Bone marrow (tissue), 2 donors: ENCODE data around the gene CRYBG3.

Source experiments
- DNase-seq, 2 donors: peaks; one replicate each; lab custom pipeline; 2025; lab: John Stamatoyannopoulos, UW

CRYBG3 gene

DNA sequence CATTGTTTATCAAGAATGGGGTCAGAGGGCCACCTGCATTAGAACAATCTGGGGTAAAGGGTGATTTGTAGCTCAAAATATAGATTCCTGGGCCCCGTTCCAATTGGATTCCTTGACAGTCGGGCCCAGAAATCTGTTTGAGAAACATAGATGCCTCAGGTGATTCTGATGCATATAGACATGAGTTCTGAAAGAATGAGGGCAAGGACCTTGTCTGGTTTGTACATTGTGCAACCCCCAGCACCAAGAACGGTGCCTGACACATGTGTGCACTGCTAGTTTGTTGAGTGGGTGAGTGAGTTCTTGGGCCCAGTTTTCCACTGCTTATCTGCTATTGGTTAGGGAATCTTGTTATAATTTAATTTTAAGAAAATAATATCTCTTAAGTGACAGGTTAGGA lies 16.6 kb downstream of the CRYBG3 start:
- no peak for DNase-seq

DNA sequence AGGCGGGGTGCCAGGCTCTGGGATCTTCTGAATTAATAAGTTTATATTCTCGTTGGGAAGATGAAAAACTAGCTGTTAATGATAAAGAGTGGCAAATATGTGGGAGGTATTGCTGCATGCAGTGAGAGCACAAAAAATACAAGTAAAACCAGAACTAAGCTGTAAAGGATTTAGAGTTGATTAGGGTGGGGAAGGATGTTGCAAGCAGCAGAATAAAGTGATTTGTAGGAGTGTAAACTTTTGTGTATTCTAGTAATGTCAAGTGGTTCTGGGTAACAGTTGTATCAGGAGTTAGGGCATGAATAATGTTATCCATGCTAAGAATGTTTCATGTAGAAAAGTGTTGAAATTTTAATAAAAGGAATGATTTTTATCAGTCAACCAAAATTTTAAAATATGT lies 18.1 kb downstream of the CRYBG3 start:
- DNase-seq: no peak

DNA sequence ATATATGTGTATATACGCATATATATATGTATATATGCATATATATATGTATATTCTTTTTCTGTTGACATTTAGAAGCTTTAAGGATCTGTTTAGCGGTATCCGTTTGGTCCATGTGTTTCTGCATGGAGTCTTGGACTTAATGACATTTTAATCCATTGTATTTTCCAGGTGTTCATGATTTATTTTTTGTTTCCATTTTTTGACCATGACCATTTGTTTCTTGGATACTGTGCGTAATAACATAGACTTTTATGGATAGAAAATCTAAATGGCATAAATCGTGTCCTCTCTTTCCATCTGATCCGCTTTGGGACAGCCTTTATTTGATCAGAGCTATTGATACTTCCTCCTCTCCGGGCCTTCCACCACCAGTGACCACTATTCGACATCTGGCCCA lies 19.5 kb downstream of the CRYBG3 start:
- no peak for DNase-seq

DNA sequence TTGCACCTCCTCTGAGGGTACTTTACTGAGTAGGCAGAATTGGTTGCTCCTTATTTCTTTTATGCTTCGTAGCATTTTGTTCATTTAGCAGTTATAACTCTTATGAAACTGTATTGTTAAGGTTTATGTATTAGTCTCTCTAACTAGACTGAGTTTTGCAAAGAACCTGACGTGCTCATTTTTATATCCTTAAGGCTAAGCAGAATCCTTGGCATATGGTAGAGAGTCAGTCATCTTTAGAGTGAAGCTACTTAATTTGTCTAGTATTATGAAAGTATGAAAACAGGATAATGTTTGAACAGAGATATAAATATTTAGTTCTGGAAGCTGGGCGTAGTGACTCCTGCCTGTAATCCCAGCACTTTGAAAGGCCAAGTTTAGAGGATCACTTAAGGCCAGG lies 20.1 kb downstream of the CRYBG3 start:
- DNase-seq: no peak

DNA sequence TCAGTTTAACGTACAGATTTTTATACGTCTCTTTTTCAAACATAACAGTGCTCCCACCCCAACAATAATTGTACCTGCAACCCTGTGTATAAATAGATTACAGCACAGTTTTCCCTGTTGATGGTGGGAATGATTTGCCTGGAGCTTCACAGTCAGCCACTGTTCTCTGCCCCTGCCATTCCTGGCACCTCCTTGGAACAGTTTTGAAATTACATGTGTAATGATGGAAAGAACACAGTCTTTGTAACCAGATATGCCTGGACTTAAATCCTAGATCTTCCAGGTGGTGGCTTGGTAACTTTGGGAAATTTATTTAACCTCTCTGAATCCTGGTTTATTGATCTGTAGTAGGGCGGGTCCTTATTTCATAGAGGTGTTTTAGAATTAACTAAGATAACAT lies 27.0 kb downstream of the CRYBG3 start:
- no peak for DNase-seq

DNA sequence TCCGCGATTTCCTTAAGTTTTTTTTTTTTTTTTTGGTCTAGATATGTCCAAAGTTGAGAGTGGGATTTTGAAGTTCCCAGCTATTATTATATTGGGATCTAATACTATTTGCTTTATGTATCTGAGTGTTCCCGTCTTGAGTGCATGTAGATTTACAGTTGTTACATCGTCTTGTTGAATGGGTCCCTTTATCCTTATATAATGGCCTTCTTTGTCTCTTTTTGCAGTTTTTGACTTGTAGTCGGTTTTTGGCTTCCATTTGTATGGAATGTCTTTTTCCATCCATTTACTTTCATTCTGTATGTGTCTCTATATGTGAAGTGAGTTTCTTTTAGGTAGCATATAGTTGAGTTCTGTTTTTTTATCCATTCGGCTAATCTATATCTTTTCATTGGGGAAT lies 35.6 kb downstream of the CRYBG3 start:
- no peak for DNase-seq

DNA sequence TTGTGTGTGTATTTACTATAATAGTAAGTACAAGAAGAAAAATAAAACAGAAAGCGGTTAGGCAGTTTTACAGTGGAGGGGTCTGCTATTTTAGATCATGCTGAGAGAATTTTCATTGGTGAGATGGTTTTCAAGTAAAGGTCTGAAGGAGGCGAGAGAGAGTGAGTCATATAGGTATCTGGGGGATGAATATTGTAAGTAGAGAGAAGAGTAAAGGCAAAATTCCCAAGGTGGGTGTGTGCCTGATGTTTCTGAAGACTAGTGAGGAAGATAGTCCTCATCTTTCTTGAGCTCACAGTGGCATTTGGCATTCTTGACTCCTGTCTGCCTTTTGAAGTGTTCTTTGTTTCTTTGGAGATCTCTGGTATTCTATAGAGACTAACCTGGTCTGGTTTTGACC lies 38.6 kb downstream of the CRYBG3 start:
- DNase-seq: no peak

DNA sequence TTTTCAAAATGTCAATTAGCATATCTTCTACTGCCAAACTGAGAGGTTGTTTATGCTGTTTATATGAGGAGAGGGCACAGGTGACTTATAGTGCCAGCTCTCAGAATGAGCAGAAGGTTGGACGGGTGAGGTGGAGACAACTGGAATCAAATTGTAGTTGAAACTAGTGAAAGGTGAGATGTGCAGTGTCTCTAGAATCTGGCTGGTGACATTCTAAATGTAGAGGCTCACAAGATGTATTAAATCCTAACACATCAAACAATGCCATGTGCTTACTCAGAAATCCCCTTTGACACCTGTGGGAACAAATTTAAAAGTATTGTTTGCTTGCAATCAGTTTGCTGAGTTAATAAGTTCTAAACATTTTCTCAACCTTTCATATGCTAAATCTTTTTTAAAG lies 40.8 kb downstream of the CRYBG3 start:
- DNase-seq: no peak

DNA sequence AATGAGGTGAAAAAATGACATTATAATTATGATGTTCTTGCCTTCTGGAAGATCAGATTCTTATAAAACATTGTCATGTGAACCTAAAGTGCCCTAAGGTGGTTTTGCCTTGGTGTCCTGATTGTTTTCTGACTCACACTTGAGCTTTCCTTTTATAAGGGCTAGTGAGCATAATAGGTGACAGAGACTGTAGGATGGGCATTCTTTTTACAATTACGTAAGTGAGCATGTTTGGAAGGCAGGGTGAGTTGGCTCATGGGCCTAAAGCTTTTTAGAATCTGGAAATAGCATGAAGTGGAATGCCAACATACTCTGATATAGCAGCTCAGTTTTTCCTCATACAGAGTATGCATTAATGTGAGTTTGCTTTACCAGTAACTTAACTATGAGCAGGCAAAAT lies 41.2 kb downstream of the CRYBG3 start:
- DNase-seq: no peak

DNA sequence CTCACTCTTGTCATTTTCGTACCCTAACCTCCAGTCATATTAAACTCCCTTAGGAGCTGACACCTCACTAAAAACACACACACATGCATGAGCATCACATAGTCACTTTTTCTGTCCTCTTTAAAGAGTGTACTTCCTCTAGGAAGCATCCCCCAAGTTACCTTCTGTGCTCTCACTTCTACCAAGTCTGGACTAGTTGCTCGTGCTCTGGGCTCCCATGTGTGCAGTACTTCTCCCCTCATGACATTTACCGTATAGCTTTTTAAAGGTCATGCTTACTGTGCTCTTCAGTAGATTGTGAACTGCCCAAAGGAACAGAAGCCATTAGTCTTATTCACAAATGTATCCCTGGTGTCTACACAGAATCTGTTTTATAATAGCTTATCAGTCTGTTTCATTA lies 42.0 kb downstream of the CRYBG3 start:
- no peak for DNase-seq

DNA sequence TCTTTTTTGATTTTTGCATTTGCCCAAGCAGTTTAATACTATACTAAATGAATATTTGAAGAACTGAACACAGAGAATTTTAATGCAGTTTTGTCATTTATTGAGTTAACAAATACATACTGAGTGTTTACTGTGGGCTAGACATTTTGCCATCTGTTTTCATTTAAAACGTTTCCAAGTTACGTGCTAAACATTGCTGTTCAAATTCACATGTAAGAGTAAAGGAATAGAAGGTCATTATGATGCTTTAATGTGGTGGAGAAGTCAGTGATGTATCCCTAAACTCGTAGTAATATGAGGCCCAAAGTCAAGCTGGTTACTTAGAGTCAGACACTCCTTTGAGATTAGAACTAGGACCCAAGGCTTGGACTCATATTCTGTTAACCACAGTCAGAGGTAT lies 49.4 kb downstream of the CRYBG3 start:
- no peak for DNase-seq

DNA sequence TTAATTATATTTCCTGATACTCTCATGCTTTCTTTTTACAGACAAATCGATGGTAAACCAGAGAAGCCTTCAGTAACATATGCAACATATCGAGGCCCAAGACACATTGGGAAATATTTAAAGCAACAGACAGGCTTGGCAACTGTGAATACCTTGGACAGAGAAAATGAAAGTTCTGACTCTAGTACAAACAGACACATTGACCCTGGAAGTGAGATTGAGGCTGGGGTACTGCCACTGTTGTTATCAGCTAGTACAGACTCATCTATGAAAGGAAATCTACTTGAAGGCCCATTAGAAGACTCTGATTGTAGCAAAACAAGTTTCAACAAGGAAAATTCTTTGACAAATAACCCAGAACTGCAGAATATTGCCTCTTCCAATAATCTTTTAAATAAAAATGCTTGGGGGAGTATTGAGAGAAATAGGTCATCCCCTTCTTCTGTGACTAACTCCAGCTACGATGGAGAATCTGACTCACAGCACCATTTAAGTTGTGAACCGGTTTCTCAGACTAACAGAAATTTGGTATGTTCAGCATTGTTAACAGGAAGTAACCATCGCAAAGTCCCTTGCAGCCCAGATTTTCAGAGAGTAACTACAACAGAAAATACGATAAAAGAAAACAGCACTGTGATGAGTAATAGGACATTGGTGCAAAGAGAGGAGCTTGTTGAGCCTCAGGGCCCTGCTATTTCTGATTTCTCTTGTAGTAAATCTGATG lies 50.2 kb downstream of the CRYBG3 start:
- DNase-seq: no peak

DNA sequence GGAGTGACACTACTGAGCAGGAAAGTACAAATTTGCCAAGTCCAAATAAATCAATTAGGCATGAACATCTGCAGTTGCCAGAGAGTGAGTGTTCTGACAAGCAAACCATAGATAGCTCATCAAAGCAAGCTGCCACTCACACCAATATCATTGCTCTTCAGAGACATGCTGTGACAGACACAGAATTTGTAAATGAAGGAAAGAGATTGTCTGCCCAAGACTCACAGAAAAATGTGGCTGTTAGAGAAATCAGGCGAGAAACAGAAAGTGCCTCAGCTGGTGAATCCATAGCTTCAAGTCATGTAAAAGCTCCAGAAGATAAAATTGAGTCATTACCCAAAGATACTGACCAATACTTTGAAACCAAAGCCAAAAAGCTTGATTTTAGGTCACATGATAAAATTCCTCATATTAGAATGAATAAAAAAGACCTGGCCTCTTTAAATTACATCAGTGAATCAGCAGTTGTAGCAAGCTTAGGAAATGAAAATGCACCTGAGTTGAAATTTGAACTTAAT lies 50.8 kb downstream of the CRYBG3 start:
- DNase-seq: no peak

DNA sequence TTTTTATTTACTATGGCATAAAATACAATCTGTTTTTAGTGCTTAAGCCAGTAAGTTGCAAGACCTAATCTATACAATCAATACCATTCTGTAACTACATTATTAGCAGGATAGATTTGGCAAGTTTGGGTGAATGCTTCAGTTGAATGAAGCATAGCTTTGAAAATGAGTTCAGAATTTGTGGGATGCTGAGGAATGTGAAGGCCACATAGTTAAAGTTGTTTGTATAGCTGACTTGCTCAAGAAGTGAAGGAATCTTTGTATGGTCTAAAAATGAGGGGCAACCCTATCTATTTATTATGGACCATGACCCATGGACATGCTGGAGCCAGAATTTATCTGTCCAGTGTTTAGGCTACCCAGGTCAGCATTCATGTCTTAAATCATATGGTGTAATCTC lies 58.5 kb downstream of the CRYBG3 start:
- no peak for DNase-seq

DNA sequence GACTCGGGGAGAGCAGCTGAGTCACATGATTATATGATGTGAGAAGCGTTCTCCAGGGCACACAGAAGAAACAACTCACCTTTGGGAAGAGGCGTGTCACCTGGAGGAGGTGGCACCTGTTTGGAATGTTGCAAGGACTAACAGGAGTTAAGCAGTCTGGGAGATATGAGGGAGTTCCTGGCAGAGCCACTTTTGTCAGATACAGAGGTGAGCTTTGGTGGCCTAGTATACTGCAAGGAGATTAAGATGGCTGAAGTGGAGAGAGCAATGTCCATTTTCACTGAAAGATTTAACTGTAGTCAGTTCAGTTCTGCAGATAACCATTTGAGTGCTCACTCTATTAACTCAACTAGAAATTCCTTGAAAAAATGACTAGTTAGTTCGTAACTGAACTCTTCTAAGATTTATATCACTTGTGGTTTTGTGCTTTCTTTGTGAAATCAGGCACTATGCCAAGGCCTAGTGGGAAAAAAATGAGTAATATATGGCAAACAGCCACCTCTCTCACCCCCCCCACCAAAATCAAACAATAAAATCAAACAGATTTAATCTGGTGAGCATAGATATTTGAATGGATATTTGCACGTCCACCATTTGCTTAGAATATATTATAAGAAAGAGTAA lies 61.3 kb downstream of the CRYBG3 start:
- DNase-seq: no peak

DNA sequence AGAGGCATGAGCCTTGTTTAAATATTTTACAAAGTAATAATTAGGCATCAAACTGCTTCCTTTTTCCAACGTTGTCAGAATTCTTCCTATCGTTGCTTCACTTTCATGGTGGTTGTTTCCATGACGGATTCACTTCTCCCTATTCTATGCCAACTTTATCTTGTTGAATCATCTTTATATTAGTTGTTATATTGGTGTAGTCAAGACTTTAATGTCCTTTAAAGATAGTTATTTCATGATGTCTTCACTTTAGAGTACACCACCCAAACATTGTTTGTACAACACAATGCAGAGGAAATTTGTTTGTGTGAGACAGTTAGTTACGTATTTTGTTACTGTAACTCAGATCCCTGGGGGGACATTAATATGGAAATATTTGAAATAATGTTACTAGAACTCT lies 61.9 kb downstream of the CRYBG3 start:
- DNase-seq: no peak

DNA sequence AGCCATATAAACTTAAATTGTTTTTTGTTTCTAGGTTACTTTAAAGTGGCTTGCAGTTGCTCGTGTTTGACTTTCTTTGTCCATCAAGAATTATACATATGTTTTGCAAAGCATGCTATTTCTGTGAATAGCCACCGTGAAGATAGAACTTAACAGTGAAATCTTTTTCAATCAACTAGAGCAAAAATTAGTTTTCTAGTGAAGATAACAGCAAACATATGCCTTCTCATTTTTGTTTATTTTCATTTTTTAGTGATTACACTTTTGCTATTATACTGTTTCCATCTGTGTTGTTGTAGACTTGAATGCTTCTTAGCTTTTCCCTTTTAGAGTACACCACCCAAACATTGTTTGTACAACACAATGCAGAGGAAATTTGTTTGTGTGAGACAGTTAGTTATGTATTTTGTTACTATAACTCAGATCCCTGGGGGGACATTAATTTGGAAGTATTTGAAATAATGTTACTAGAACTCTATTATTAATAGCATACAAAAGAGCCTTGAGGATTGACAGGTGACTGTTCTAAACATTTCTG lies 62.8 kb downstream of the CRYBG3 start:
- DNase-seq: no peak

DNA sequence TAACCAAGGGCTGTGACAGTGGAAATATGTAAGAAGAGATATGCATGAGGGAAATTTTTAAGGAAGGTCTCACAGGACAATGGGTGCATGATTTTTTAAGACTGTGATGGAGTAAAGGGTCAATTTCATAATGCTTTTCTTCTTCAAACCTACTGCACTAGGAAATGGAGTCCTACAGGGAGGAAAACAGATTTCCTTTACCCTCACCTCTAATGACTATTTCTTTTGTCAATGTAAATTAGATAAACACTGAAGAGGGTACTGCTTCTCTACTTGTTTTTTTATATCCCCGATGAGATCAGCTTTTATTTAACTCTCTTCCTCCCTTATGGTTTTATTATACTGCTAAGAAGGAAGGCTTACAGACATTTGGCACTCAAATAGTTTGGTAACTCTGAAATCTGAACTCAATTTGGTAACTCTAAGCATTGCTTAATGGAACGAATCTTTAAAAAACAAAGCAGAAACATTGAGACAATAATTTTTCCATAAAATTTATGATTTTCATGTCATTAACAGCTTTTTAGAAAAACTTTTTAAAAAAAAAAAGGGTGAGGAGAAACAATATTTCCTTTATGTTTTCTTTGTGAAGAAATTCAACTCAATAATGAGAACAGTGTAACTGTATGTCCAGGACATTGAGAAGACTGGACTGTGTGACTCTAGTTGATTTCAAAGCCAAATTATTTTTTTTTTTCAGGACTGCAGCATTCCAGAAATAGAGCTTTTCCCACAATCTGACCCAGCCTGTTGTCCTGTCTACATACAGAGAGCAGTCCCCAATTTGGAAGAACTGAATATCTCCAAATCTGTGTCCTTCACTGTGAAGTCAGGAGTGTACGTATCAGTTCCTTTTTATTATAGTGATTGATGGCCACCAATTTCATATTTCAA lies 64.4 kb downstream of the CRYBG3 start:
- no peak for DNase-seq

DNA sequence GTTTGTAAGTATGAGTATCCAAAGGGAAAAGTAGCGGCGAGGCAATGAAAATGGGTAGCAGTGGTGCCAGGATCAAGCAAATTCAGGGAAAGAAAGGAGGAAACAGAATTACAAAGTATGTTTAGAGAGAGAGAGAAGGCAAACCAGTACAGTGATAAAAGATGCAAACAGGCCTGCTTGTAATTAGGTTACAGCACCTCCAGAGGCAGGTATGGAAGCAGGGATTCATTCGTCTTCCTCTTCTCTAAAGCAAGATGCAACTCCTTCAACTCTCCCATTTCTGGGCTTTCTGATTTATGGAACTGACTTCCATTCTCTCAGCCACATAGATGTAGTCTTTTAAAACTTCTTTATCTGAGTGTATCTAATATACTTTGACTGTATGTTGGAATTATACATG lies 68.0 kb downstream of the CRYBG3 start:
- no peak for DNase-seq

DNA sequence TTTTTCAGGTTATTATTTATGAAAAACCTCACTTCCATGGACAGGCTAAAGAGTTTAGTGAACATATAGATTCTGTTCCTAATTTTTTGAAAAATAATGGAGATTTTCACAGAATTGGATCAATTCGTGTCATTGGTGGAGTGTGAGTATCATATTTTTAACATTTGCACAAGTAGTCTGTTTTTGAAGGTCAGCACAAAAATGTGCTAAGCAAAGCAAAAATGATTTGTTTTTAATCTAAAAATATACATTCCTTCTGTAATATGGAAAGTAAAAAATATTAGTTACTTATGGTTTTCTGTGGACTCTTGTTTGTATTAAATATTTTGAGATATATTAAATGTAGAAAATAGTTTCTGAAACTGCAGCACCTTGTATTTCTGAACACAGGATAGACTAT lies 71.0 kb downstream of the CRYBG3 start:
- DNase-seq: no peak

DNA sequence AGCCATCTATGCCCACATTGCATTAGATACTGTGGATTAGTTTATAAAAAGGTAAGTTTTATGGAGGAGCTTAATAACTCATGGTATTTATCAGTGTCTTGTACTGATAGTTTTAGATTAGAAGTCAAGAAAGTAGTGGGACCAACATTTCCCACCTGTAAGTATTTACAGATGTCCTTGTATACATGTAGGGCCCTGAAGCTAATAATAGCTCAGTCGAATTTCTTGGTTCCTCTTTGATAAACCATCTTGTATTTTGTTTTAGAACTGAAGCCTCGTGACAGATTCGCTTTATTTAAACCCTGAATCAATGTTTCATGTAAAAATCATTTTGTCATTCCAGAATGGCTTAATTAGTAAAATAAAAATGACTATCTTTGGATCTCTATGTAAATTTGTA lies 73.4 kb downstream of the CRYBG3 start:
- DNase-seq: no peak

DNA sequence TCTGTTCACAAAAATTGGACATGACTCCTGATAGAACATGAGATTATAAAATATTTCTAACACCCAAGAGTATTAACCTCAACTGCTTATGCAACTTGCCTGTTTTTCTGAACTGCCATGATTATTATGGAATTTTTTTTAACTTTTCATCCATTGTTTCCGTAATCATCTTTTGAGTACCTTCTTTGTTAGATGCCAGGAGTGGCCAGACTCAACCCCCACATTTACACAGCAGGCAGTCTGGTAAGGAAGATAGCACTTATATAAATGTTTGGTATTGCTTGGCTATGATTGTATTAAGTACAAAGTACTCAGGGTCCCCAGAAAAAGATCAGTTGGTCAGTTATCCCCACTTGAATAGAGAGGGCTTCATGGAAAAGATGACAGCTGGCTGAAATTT lies 74.3 kb downstream of the CRYBG3 start:
- no peak for DNase-seq

DNA sequence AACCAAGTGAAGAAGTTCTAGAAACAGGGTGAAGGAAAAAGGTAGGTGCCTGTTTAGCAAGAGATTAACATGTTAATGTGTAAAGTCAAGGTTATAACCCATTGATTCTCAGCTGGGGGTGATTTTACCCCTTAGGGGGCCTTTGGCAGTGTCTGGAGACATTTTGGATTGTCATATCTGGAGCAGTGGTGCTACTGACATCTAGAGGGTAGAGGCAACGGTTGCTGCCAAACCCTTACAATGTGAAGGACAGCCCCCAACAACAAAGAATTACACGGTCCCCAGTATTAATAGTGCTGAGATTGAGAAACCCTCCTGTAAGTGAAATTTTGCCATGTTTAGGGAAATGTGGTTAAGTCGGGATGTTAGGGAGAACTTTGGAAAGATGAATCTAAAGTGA lies 74.7 kb downstream of the CRYBG3 start:
- DNase-seq: no peak
